Left kidney (tissue), 2 donors: Measurements from ENCODE around the gene PPP1R13B. TPM values are rescaled to one million over a fixed set of nuclear protein-coding genes. Genes with fewer than 3 reads are reported as not detected.

Experiments used
- DNase-seq: peaks from one replicate; pipeline ENCODE4 v3.0.0-alpha.2; 2013
- polyA plus RNA-seq: library from polyadenylated mRNA; unstranded; fragments of 120-200 nt; gene quantifications from one replicate; pipeline ENCODE4 v1.2.1, GENCODE V29; 2013; ENCODE audit not compliant: insufficient read length

Gene PPP1R13B
- polyA plus RNA-seq, 1 donor: 44.3 TPM

DNA sequence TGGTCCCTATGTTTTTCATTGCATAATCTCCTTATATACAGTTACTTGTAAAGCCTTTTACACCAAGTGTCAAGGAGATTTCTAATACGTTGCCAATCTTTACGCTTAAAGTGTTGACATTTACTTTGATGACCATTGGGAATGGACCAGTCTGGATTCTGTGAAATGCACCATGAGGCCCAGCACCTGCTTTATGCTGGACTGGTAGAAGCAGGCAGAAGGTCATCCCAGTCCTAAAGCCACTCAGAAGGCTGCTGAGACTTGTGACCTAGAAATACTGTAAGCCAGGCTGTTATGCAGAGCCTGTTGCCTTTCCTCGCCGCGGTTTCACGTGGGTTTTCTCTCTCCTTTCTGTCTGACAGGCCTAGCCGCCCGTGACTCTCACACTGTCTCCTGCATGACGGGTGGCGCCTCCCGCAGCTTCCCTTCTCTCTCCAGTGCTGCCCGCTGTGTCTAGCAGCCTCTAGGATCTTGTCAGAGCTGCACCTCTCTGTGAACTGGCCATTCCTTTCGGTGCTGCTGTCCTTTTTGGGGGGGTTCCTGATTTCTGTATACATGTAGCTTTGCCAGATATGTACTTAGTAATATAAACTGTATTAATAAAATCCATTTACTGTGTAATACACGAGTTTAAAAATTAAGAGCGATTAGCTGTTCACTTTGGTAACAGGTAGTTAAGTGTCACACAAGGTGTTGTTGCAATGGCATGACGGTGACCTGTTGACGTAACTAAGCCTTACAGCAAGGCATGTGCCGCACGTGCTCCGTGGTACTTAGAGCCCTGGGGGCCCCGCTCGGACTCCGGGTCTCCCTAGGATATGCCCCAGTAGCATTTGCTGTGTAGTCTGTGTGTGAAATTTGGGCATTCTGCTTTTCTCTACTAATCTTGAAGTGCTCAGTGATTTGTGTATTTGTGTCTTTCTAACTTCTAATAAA, 161.8 kb downstream of the PPP1R13B start:
- no peak for DNase-seq

DNA sequence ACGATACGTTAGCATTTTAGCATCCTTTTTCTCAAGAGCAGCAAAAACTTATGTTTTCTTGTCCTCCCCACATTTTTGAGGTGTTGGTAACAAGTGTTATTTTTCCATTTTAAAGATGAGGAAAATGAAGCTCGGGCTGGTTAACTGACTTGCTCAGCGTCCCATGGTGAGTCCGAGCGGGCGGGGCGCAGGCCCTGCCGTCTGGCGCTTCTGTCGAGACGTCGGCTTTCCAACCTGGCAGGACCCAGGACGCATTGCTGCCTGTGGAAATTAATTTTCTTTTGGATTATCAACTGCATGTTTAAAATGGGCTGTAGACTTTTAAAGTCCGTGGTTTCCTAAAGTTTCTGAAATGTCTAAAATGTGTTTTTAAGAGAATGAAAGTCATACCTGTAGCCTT, 162.5 kb downstream of the PPP1R13B start:
- no peak for DNase-seq

DNA sequence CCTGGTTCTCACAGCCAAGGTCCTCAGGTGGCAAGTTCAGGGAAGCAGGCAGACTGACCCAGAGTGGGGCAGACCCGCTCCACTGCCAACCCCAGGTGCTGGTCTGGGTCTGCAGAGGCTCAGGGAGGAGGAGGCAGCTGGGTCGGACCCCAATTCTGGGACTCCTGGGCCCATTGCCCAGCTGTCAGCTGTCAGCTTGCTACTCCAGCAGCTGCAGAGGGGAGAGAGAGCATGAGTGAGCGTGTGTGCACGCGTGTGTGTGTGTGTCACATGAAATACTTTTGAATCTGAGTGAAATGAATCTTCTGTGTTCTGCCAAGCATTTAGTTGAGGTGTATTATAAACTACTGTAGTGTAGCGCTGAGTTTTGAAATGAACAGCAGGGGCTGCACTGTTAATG, 162.9 kb downstream of the PPP1R13B start:
- no peak for DNase-seq

Other genes starting within 250 kb of the PPP1R13B start
- 138 TPM for gene KLC1, start 218.4 kb downstream of the PPP1R13B start, polyA plus RNA-seq
- gene XRCC3, start 132.1 kb downstream of the PPP1R13B start, polyA plus RNA-seq: 21.1 TPM
- 54.0 TPM for gene ZFYVE21, start 131.8 kb downstream of the PPP1R13B start, polyA plus RNA-seq
- 7.2 TPM for gene TDRD9, start 80.9 kb upstream of the PPP1R13B start, polyA plus RNA-seq
- not detected for gene RD3L, start 95.0 kb upstream of the PPP1R13B start, polyA plus RNA-seq
- gene ASPG, start 238.1 kb upstream of the PPP1R13B start, polyA plus RNA-seq: 12.3 TPM